Urinary bladder (tissue), 4 donors: ENCODE data around the gene SUOX. TPM values are rescaled to one million over a fixed set of nuclear protein-coding genes. Genes with fewer than 3 reads are reported as not detected.

Experiments used
- DNase-seq: peaks from one replicate; pipeline ENCODE4 v3.0.0-alpha.2; 2015; ENCODE audit errors: extremely low spot score
- H3K27ac ChIP-seq: one replicate; pipeline ENCODE4 v1.5.1; 2013; ENCODE audit warnings: low read depth, mild to moderate bottlenecking, moderate library complexity
- H3K36me3 ChIP-seq: one replicate; pipeline ENCODE4 v1.6.1; 2013; ENCODE audit warnings: mild to moderate bottlenecking, moderate library complexity; ENCODE audit not compliant: insufficient read depth
- H3K4me1 ChIP-seq: one replicate; pipeline ENCODE4 v1.6.1; 2013; ENCODE audit warnings: mild to moderate bottlenecking, moderate library complexity; ENCODE audit not compliant: insufficient read depth
- H3K4me3 ChIP-seq: one replicate; pipeline ENCODE4 v1.5.1; 2013; ENCODE audit warnings: low read depth, low read length
- WGBS: extraction: QIAGEN DNeasy Blood & Tissue Kit; methylation state at CpG from one replicate; pipeline ENCODE4 v1.1.7; 2013; 5-methylcytosine and 5-hydroxymethylcytosine counted together
- polyA plus RNA-seq: library from polyadenylated mRNA; stranded (reverse); fragments of 200-250 nt; gene quantifications from one replicate; pipeline ENCODE4 v1.2.3, GENCODE V29; 2013
- total RNA-seq: library from RNA; depleted of rRNA; stranded (reverse); fragments of >200 nt; gene quantifications from one replicate; pipeline ENCODE4 v1.2.3, GENCODE V29; 2014
- donor health status: healthy with polysubstance abuse.
- donor health status: healthy.

SUOX gene
- 14.4 TPM for total RNA-seq
- 31.3 TPM for polyA plus RNA-seq

DNA sequence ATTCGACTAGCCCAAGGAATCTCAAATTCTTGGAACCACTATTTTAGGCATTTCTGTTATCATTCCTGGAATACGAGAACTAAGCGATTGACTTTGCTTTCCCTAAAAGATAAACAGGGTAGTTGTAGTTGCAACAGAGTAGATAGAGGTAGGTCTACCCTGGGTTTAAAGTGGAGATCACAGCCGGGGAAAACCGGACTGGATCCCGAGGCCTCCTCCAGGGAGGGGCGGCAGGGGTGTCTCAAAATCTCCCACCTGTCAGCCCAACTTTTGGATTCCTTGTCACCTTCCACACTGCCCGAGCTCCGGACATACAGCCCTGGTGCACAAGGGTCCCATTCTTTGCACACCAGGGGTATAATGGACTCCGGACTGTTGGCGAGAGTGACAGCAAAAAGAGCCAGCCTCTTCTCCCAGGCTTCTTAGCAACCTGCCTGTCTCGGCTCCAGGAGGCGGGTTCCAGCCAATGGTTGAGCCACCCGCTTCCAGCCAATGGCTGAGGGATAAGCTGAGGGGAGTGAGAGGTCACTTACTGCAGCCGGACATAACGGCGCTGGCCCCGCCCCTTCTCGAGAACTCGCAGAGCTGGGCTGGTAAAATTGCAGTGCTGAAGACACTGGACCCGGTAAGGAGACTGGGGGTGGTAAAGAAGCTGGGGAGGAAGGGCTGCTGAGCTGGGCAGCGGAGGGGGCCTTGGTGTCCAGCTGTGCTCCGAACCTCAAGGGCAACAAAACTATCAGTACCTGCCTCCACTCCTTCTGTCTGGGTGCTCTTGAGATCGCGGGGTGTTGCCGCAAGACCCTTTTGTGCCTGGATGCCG, at the start of gene SUOX:
TSS of gene SUOX (plus strand) at position 562 of the 820 bp plus-strand sequence. CDS start 4,946 bp downstream, outside the sequence.
- Histone ChIP-seq H3K4me3 (peak within 1 kb of the TSS; percentile 53), H3K4me1 (no peaks in the 10 kb centered on the region), H3K27ac (peak within 1 kb of the TSS; percentile 47), H3K36me3 (peaks cover 9% of the 10 kb centered on the region)
- under 1% methylated on average over 27 of the region's 27 CpGs for WGBS
- DNase-seq = peak; percentile 93

DNA sequence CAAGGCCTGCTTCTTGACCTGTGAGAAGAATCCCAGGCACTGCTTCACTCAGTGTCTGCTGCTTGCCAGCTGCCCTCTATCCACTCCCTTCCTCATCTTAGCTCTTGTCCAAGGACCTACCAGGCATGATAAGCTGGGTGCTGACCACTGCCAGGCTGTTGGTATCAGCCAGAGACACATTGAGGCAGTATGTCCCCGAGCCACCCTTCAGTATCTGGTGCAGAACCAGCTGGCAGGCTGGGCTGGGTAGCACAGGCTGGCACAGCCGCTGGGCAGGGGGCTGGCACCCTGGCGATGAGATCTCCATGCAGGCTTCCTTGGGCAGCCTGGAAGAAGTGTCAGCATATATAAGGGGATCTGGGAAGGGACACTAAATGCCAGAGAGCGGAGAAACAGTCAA, 41.7 kb upstream of the SUOX start:
- no peaks in the 10 kb centered on the region for H3K4me1 ChIP-seq
- no peaks in the 10 kb centered on the region for H3K36me3 ChIP-seq
- DNase-seq = no peak
- H3K4me3 ChIP-seq = no peak overlapping the region
- 88% methylated on average over 4 of the region's 4 CpGs for WGBS
- no peak overlapping the region for H3K27ac ChIP-seq

DNA sequence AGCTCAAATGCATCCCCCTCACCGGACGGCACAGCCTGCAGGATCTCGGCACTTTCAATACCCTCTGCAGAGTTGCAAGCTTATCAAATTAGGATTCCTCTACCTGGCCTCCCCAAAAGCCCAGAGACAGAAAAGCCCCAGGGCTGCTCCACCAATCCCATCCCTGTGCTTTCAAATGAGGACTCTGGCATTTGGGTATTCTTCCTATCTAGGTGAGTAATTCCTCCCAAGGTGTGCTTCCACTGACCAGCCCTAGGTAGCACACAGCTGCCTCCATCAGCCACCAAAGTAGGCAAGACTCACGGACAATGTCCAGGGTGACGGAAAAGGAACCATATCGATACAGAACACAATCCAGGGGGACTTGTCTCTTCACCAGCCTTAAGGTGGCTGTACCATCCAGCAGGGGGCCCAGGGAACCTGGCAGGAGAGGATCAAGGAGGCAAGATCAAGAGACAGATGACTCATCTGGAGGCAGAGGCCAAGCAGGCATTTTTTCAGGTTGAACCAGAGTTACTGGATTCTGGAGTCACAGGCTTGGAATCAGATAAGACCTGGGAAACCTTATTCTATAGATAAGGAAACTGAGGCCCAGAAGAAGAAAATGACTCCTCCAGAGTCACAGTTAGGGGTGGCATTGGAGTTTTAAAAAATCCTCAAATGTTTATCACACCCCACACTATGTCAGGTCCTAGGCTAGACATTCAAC, 41.1 kb upstream of the SUOX start:
- 71% methylated on average over 6 of the region's 6 CpGs for WGBS
- no peak overlapping the region for H3K4me3 ChIP-seq
- H3K36me3 ChIP-seq = no peaks in the 10 kb centered on the region
- DNase-seq = no peak
- H3K4me1 ChIP-seq = no peaks in the 10 kb centered on the region
- H3K27ac ChIP-seq = no peak overlapping the region

DNA sequence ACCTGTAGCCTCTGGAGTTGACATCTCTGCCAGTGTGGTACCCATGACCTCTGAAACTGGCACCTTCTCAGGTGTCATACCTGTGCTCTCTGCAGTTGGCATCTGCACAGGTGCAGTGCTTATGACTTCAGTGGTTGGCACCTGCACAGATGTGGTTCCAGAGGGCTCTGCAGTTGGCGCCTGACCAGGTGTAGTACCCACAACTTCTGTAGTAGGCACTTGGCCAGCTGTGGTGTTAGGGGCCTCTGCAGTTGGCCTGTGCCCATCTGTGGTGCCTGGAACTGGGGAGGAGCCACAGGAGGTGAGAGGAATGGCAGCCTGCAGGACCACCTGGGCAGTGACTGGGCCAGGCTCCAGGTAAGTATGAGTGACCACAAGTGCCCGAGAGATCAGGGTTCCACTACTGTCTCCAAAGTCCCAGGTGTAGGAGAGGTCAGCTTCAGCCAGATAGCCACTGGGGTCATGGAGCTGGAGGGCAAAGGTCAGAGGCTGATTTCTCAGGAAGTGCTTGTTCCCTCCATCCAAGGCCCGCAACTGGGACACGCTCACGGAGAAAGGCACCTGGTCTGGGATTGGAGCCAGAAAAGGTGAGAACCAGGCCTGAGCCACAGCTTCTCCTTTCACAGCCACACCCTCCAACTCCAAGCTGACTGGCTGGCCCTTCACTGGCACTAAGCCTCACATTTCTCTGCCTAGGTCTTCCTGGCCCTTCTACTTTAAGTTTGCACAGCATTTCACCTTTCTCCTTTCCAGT, 39.8 kb upstream of the SUOX start:
- Histone ChIP-seq H3K27ac (no peak overlapping the region), H3K36me3 (no peaks in the 10 kb centered on the region), H3K4me3 (no peak overlapping the region), H3K4me1 (no peaks in the 10 kb centered on the region)
- WGBS = 88% methylated on average over 5 of the region's 5 CpGs
- no peak for DNase-seq

DNA sequence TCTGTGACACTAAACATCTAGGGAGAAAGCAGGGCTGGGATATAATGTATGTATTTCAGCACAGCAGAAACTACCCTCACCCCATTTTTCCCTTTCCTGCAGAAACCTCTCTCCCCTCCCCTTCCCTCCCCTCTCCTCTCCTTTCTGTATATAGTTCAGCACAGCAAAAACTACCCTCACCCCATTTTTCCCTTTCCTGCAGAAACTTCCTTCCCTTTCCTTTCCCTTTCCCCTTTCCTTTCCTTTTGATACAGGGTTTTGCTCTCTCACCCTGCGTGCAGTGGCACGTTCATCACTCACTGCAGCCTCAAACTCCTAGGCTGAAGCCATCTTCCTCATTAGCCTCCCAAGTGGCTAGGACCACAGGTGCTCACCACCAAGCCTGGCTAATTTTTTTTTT, 33.3 kb upstream of the SUOX start:
- no peak for DNase-seq
- 84% methylated on average over 2 of the region's 2 CpGs for WGBS
- no peak overlapping the region for H3K4me3 ChIP-seq
- H3K36me3 ChIP-seq = no peaks in the 10 kb centered on the region
- no peak overlapping the region for H3K27ac ChIP-seq
- no peaks in the 10 kb centered on the region for H3K4me1 ChIP-seq

DNA sequence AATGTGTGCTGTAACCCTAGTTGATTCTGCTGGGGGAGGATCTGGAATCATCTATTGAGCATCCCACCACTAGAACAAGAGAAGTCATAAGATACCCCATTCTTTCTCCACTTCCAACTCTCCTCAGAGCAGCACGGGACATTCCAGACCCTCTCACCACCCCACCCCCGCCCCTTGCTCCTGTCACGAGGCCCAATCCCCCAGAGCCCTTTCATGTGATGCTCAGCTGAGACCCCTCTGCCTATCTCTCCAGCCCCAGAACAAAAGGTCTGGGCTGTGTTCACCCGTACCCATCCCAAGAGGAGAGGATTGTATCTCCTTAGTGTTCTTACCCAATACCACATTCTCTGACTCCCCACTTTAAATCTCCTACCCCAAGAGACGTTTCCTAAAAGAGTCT, 31.8 kb upstream of the SUOX start:
- WGBS = 60% methylated on average over 5 of the region's 5 CpGs
- DNase-seq = no peak
- H3K27ac ChIP-seq = no peak overlapping the region
- no peaks in the 10 kb centered on the region for H3K4me1 ChIP-seq
- no peaks in the 10 kb centered on the region for H3K36me3 ChIP-seq
- H3K4me3 ChIP-seq = no peak overlapping the region

DNA sequence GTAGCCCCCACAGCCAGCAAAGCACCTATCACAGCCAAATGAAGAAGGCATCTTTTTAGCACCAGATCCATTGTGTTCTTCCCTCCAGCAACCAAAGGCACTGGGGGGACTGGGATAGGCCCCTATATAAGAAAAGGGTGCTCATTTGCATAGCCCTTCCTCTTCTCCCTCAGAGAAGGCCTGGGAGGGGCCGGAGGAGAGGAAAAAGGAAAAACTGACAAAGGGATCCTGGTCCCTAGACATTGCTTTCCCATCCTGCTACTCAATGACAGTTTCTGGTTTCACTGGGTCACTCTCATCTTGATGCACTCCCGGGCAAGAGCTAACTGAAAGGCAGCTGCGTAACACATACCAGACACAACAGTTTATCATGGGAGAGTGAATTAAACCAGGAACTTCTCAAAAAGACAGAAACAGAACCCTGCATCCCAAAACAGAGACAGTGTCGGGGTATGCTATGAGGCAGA, 31.1 kb upstream of the SUOX start, which contains the start of gene PMEL:
TSS of gene PMEL (minus strand) at position 102 of the 467 bp plus-strand sequence. CDS start at position 71, 31 bp downstream.
- DNase-seq = peak; percentile 14
- Histone ChIP-seq H3K27ac (peak within 1 kb of the TSS; percentile 52), H3K36me3 (no peaks in the 10 kb centered on the region), H3K4me1 (no peaks in the 10 kb centered on the region), H3K4me3 (peak within 1 kb of the TSS; percentile 77)
- 9% methylated on average over 4 of the region's 4 CpGs for WGBS

DNA sequence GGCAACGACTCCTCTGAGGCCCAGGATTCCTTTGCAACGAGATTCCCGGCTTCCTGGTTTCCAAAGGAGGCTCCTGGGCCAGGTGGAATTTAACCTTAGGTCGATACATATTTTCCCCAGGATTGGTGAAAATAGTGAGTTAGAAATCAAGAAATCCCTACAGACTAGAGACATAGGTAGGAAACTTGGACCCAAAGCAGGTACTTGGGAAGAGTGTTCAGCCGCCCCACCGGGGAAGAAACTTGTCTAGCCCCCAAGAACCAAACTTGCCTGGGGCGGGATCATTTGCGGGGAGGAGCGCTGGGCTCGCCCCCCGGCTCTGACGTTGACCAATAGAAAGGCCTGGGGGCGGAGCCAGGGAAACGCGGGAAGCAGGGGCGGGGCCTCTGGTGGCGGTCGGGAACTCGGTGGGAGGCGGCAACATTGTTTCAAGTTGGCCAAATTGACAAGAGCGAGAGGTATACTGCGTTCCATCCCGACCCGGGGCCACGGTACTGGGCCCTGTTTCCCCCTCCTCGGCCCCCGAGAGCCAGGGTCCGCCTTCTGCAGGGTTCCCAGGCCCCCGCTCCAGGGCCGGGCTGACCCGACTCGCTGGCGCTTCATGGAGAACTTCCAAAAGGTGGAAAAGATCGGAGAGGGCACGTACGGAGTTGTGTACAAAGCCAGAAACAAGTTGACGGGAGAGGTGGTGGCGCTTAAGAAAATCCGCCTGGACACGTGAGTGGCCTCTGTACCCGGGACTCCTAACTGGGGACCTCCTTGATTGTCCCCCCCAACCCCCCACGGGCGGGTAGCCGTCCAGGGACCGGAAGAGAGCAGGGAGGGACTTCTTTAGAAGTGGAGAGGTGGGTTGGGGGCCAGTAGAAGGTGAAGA, 30.4 kb upstream of the SUOX start, which contains the start of gene CDK2:
TSS of gene CDK2 (plus strand) at position 423 of the 874 bp plus-strand sequence. CDS start at position 602, 179 bp downstream.
- Histone ChIP-seq H3K36me3 (no peaks in the 10 kb centered on the region), H3K4me3 (peak within 1 kb of the TSS; percentile 77), H3K4me1 (no peaks in the 10 kb centered on the region), H3K27ac (peak within 1 kb of the TSS; percentile 52)
- DNase-seq = peak; percentile 76
- under 1% methylated on average over 45 of the region's 45 CpGs for WGBS

DNA sequence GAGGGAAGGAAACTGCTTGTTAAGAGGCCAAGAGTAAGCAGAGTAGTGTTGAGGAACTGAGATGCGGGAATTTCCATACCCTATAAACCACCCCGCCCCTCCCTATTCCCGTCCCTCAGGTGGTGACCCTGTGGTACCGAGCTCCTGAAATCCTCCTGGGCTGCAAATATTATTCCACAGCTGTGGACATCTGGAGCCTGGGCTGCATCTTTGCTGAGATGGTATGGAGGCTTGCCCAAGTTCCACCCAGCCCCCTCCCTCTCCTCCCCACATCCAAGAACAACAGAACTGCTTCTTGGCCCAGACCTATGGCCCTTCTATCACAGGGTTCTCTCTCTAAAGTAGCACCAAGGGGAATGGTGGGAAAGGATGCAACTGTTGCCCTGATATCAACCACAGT, 27.7 kb upstream of the SUOX start:
- Histone ChIP-seq H3K4me1 (no peaks in the 10 kb centered on the region), H3K4me3 (no peak overlapping the region), H3K36me3 (no peaks in the 10 kb centered on the region), H3K27ac (no peak overlapping the region)
- WGBS = 64% methylated on average over 4 of the region's 4 CpGs
- DNase-seq = no peak

DNA sequence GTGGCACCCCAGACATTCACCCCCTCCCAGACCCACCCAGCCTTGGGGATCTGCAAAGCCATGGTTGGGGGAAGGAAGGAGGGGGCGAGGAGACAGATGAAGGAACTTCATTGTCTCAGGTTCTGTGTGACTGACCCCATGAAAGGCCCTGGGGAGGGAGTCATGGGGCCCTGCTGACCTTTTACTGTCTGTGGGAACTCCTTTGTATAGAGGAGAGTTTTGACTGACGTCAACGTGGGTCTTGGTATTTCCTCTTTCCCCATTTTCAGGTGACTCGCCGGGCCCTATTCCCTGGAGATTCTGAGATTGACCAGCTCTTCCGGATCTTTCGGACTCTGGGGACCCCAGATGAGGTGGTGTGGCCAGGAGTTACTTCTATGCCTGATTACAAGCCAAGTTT, 26.3 kb upstream of the SUOX start:
- no peak overlapping the region for H3K4me3 ChIP-seq
- H3K36me3 ChIP-seq = no peaks in the 10 kb centered on the region
- no peak overlapping the region for H3K27ac ChIP-seq
- peaks cover 2% of the 10 kb centered on the region for H3K4me1 ChIP-seq
- WGBS = 90% methylated on average over 7 of the region's 7 CpGs
- no peak for DNase-seq

DNA sequence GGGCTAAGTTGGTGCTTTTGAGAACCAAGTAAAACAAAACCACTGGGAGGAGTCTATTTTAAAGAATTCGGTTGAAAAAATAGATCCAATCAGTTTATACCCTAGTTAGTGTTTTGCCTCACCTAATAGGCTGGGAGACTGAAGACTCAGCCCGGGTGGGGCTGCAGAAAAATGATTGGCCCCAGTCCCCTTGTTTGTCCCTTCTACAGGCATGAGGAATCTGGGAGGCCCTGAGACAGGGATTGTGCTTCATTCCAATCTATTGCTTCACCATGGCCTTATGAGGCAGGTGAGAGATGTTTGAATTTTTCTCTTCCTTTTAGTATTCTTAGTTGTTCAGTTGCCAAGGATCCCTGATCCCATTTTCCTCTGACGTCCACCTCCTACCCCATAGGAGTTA, 25.0 kb upstream of the SUOX start:
- Histone ChIP-seq H3K4me3 (no peak overlapping the region), H3K27ac (no peak overlapping the region), H3K4me1 (peaks cover 2% of the 10 kb centered on the region), H3K36me3 (no peaks in the 10 kb centered on the region)
- WGBS = 46% methylated on average over 3 of the region's 3 CpGs
- no peak for DNase-seq

DNA sequence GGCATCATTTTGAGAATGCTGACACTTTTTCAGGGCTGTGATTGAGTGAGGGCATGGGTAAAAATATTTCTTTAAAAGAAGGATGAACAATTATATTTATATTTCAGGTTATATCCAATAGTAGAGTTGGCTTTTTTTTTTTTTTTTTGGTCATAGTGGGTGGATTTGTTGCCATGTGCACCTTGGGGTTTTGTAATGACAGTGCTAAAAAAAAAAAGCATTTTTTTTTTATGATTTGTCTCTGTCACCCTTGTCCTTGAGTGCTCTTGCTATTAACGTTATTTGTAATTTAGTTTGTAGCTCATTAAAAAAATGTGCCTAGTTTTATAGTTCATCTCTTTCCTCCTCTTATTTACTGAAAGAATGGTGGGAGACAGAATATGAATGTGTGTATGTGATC, 24.6 kb upstream of the SUOX start:
- no peaks in the 10 kb centered on the region for H3K36me3 ChIP-seq
- no peak overlapping the region for H3K4me3 ChIP-seq
- H3K27ac ChIP-seq = no peak overlapping the region
- WGBS = 24% methylated on average over 1 of the region's 1 CpG
- no peak for DNase-seq
- peaks cover 2% of the 10 kb centered on the region for H3K4me1 ChIP-seq
